GM12878 (cell line): ENCODE data around the gene KIFC3.

Source experiments
- BCL11A ChIP-seq: IDR thresholded peaks from 2 replicates; pipeline ENCODE4 v1.6.1; 2011; ENCODE audit warnings: low read depth, low read length
- CBX5 ChIP-seq: sonication (generic); IDR thresholded peaks from 2 replicates; pipeline ENCODE4 v1.6.1; 2016; ENCODE audit warnings: low read depth, moderate library complexity, mild to moderate bottlenecking, inconsistent platforms
- EP300 ChIP-seq, 2 experiments: fragments of 150-350 bp in 1 of 2; IDR thresholded peaks; 2 replicates each; pipeline ENCODE4 v1.6.1; 2011 to 2012; ENCODE audit warnings: low read depth in 2 of 2, low read length in 2 of 2, borderline replicate concordance in 1 of 2, improper control_type of control experiment in 1 of 2, inconsistent platforms in 1 of 2; ENCODE audit not compliant: control insufficient read depth in 1 of 2
- GATAD2B ChIP-seq: fragments of 450-650 bp; conservative IDR thresholded peaks from 2 replicates; pipeline ENCODE4 v1.6.1; 2017; ENCODE audit warnings: low read depth, mild to moderate bottlenecking, moderate library complexity
- NFYA ChIP-seq: IDR thresholded peaks from 2 replicates; pipeline ENCODE4 v1.6.1; 2011; ENCODE audit warnings: low read depth, mild to moderate bottlenecking, low read length, improper control_type of control experiment, borderline replicate concordance
- POLR2A ChIP-seq: IDR thresholded peaks from 2 replicates; pipeline ENCODE4 v1.6.1; 2011; ENCODE audit warnings: low read depth, mild to moderate bottlenecking, low read length
- POLR2AphosphoS5 ChIP-seq: IDR thresholded peaks from 2 replicates; pipeline ENCODE4 v1.6.1; 2011; ENCODE audit warnings: mild to moderate bottlenecking, low read length, inconsistent platforms
- SIN3A ChIP-seq: IDR thresholded peaks from 2 replicates; pipeline ENCODE4 v1.6.1; 2012; ENCODE audit warnings: low read depth, low read length, improper control_type of control experiment
- SIX5 ChIP-seq: IDR thresholded peaks from 2 replicates; pipeline ENCODE4 v1.6.1; 2011; ENCODE audit warnings: mild to moderate bottlenecking, low read depth, low read length, moderate library complexity; ENCODE audit not compliant: severe bottlenecking
- TAF1 ChIP-seq: IDR thresholded peaks from 2 replicates; pipeline ENCODE4 v1.6.1; 2011; ENCODE audit warnings: mild to moderate bottlenecking, low read depth, low read length, borderline replicate concordance
- TARDBP ChIP-seq: IDR thresholded peaks from 2 replicates; pipeline ENCODE4 v1.6.1; 2016; ENCODE audit warnings: borderline replicate concordance
- TF ChIP-seq, protein P1 (sequence below), 3 experiments: IDR thresholded peaks in 2 of 3; conservative IDR thresholded peaks in 1 of 3; 2 replicates each; pipeline ENCODE4 v1.5.1; 2011; ENCODE audit warnings: low read depth in 3 of 3, low read length in 3 of 3, mild to moderate bottlenecking in 3 of 3, control low read depth in 2 of 3, moderate library complexity in 2 of 3, inconsistent platforms in 1 of 3, mixed read lengths in 1 of 3; ENCODE audit not compliant: control insufficient read depth in 2 of 3, insufficient read depth in 1 of 3; ENCODE audit errors: extremely low read depth in 1 of 3

DNA sequence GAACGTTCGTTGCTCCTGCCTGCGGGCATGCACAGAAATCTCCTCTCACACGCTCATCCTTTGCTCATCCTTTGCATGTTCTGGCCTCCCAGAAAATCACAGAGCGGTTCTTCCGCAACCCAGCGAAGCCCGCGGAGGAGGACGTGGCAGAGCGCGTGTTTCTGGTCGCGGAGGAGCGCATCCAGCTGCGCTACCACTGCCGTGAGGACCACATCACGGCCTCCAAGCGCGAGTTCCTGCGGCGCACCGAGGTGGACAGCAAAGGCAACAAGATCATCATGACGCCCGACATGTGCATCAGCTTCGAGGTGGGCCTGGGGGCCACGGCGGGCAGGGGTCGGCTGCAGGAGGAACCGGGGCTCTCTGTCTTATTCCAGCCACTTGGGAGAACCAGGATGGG lies 76.3 kb downstream of the KIFC3 start:
- no peak for TF ChIP-seq EP300 (IDR thresholded peaks at IDR 0.05; ENCODE audit: borderline replicate concordance in 1 of 2, control insufficient read depth in 1 of 2, low read depth in 2 of 2, low read length in 2 of 2)
- TF ChIP-seq NFYA: no peak
- TF ChIP-seq TARDBP: no peak
- no peak for TF ChIP-seq BCL11A
- TF ChIP-seq, protein P1, sequence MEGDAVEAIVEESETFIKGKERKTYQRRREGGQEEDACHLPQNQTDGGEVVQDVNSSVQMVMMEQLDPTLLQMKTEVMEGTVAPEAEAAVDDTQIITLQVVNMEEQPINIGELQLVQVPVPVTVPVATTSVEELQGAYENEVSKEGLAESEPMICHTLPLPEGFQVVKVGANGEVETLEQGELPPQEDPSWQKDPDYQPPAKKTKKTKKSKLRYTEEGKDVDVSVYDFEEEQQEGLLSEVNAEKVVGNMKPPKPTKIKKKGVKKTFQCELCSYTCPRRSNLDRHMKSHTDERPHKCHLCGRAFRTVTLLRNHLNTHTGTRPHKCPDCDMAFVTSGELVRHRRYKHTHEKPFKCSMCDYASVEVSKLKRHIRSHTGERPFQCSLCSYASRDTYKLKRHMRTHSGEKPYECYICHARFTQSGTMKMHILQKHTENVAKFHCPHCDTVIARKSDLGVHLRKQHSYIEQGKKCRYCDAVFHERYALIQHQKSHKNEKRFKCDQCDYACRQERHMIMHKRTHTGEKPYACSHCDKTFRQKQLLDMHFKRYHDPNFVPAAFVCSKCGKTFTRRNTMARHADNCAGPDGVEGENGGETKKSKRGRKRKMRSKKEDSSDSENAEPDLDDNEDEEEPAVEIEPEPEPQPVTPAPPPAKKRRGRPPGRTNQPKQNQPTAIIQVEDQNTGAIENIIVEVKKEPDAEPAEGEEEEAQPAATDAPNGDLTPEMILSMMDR (IDR thresholded peaks at IDR 0.05 in 2 of 3, conservative IDR thresholded peaks at IDR 0.05 in 1 of 3; ENCODE audit: control insufficient read depth in 2 of 3, extremely low read depth in 1 of 3, insufficient read depth in 1 of 3, low read depth in 3 of 3, low read length in 3 of 3): no peak
- TF ChIP-seq SIN3A: no peak
- TF ChIP-seq POLR2AphosphoS5: no peak
- no peak for TF ChIP-seq SIX5
- TF ChIP-seq CBX5: no peak
- no peak for TF ChIP-seq TAF1
- no peak for TF ChIP-seq POLR2A
- no peak for TF ChIP-seq GATAD2B
